ENCODE results near the gene PARVG.

GRCh38 chr22:44144046-44144569 lies 36.6 kb upstream of the PARVG start:
- no peak for TF ChIP-seq RCOR1 (IDR thresholded peaks at IDR 0.05; ENCODE audit: borderline replicate concordance in 1 of 2, low read depth in 2 of 2, low read length in 2 of 2)
- TF ChIP-seq CTCF (IDR thresholded peaks at IDR 0.05 in 2 of 3, conservative IDR thresholded peaks at IDR 0.05 in 1 of 3; ENCODE audit: insufficient read depth in 2 of 3, low read depth in 1 of 3, low read length in 3 of 3), result no peak
- no peak for TF ChIP-seq POLR2A (conservative IDR thresholded peaks at IDR 0.05)

All from K562 (cell line).